GM21619 (cell line): ENCODE data around the gene CMTM4.
"Not testable (repeated sequence)": the region's sequence is repeated elsewhere in the genome, so short reads cannot be mapped to it uniquely, and the experiment has no call there.

Experiments
- ATAC-seq: cut with Tn5 transposase; IDR thresholded peaks from one replicate; pipeline ENCODE4 v1.9.1; 2021; ENCODE audit not compliant: unreplicated experiment

CMTM4 gene

DNA sequence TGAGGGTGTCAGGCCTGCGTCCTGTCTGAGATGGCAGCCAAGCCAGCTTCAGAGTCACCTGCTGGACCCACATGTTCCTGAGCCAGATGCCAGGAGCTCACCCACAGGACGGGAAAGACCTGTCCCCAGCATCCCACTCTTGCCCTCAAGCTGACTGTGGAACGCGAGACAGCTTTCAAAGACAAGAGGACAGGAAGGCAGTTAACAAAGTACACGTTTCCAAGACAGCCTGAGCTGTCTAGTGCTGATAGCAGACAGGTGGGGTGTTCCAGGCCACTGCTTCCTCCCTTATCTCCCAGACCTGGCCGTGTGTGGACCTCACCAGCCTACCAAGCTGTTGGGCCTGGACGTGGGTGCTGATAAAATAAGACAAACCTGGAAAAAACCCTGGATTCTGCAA, 78.8 kb downstream of the CMTM4 start:
- no peak for ATAC-seq

DNA sequence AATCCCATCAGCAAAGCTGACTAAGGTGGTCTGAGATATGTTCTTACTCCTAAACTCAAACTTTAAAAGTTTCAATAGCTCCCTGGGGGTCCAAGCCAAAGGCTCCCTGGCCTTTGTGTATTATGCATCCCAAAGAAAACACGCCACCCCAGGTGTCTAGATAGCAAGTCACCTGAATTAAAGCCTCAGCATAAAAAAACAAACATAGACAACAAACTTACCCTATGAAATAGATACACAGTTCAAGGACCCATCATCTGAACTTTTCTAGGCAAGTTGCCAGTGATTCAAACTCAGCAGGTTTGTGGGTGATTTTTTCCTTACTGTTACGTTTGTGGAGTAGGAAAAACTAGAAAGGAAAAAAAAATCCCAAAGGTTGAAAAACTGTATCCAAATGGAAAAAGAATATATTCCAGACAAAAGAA, 79.5 kb downstream of the CMTM4 start:
- no peak for ATAC-seq

DNA sequence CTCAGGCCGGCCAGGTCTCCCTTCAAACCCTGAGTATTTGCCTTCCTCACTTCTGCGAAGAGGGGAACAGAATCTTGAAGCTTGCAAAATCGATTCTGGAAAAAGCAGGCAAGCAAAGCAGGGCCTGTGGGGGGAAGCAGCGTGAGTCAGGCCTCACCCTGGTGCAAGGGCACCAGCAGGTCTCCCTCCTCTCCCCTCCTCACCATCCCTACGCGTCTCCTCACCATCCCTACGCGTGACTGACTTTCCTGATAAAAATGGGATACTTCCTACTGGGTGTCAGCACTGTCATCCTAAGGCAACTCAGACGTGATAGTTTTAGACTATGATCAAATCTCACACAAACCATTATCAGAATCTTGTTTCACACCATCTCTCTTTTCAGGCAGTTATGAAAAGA, 80.0 kb downstream of the CMTM4 start:
- ATAC-seq: no peak

DNA sequence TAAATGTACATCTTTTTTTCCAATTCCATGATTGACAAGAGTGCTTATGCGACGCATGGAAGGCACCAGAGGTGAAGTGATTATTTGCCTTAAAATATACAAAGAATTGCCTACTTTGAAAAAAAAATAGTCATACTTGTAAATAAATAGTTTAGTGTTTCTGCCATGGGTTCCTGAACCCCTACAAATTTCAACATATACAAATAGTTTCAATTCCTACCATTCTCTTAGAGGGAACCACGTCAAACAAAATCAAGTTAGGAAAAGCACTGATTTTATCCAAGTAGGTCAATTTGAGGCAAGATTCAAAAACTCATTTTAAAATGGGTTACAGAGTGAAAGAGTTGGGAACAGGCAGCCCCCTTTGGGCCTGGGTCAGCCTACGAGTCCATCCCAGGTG, 80.4 kb downstream of the CMTM4 start:
- ATAC-seq: no peak

DNA sequence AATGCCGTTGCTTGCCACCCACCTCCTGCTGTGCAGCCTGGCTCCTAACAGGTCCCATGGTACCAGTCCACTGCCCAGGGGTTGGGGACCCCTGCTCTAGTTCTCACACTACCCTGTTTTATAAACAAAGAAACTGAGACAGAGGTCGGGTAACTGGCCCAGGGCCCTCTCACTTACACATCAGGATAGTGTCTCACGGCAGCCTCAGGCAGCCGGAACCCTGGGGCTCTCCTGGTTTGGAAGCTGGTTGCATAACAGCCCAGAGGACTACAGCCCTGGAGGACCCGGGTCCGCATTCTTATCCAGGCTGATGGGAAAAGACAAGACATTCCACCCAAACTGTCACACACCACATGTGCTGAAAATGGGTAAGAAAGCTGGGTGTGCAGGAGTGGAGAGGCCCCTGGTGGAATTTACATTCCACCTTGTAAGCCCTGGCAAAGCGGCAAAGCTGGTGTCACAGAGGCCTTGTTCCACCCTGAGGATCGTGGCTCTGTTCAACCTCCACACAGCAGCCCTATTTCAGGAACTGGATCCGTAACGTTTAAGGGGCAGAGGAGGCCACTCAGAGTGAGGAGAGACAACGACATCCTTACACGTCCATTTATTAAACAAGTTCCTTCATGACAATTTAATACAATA, 82.3 kb downstream of the CMTM4 start:
- ATAC-seq: no peak

DNA sequence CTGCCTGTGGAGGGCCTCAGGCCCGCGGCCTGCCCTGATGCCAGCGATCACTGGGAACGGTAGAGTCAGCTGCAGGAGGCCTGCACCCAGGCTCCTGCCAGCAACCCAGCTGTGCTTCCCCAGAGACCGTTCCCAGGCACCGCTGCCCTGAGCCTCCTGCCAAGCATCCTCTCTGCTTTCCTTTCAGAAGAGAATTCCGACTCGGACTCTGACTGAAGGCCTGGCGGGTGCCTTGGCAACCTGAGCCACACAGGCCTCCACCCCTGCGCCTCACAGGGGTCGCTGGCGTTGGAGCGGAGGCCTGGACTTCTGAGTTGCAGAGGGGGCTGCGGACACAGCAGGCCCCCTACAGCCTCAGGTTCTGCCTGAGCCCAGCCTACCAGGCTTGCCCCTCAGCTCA, 84.1 kb downstream of the CMTM4 start:
- ATAC-seq: no peak

DNA sequence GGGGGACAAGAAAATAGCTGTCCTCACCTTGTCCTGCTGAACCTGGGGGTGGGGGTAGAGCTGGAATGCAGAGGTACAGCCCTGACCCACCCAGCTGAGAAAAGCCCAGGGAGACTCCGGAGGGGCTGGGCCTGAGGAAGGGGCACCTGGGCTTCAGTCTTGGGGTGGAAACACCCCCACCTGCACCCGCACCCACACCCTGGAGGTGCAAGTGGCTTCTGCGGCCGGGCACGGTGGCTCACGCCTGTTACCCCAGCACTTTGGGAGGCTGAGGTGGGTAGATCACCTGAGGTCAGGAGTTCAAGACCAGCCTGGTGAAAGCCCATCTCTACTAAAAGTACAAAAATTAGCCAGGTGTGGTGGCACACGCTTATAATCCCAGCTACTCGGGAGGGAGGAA, 84.6 kb downstream of the CMTM4 start:
- not testable (repeated sequence) for ATAC-seq

DNA sequence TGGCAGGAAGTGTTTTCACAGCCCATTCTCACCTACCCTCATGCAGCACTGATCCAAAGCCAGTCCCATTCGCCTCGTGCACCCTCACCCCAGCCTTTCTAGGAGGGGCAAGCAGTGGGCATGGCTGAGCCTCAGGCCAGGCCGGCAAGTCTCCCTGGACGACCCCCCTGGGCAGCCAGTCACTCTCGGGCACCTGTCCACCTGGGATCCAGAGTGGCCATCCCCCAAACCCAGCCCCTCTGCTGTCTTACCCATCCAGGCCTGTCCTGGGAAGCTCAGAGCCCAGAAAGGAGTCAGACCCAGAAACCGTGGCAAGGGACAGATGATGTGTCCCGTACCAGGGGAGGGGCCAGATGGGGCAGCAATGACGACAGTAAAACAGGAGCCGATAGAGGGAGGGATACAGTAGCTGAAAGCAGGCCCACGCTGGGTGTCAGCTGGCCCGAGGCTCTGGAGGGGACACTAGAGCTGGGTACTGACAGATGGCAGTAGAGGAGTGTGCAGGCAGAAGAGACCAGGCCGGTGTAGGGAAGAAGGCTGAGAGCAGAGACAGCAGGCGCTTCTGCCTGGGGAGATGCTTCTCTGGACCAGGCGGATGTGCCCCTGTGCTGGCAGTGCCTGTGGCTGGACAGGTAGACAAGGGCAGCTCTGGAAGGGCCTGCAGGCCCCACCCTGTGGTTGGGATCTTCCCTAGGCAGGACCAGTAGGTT, 86.3 kb downstream of the CMTM4 start:
- ATAC-seq: no peak

DNA sequence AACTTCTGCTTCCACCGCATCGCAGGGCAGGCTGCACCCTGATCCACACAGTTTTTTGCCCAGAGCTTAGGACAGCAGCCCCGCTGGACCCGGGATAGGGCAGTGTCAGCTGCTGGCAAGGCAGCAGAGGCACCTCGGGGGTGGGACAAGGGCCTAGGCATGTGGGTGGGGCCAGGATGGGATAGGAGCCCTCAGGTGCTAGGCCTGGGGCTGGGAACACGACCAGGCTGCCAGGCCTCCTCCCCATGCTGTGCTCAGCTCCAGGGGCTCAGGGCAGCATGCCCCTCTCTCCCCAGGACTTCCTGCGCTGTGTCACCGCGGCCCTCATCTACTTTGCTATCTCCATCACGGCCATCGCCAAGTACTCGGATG, 87.4 kb downstream of the CMTM4 start:
- no peak for ATAC-seq

DNA sequence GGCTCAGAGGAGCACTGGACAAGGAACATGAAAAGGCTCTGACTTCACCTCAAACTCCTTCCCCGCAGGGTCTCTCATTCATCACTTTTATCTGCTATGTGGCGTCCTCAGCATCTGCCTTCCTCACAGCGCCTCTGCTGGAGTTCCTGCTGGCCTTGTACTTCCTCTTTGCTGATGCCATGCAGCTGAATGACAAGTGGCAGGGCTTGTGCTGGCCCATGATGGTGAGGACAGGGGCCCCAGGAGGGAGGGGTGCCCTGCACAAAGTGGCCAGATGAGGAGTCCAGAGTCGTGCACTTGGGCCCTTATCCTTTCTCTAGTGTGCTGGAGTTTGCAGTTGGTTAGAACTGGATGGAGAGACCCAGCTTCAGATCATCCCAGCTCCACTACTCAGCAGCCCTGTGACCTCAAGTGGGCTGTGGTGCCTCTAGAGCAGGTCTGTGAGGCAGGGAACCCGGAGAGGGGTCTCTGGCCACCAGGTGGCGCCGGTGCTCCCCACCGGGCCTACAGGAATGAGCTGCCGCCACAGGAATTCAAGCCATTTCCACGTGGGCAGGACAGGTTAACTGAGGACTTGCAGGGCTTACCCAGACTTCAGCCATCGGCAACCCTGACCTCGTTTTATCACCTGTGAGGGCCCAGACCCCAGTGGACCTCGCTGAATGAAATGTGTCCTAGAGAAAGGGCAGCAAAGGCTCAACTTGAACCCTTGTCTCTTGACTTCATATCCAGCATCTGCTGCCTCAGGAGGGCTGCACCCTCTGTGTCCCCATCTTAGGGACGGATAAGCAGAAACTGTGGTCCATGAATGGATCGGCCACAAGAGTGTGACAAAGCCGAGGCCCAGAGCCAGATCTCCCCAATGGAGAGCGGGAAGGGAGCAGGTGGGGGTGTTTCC, 88.1 kb downstream of the CMTM4 start:
- ATAC-seq: no peak

DNA sequence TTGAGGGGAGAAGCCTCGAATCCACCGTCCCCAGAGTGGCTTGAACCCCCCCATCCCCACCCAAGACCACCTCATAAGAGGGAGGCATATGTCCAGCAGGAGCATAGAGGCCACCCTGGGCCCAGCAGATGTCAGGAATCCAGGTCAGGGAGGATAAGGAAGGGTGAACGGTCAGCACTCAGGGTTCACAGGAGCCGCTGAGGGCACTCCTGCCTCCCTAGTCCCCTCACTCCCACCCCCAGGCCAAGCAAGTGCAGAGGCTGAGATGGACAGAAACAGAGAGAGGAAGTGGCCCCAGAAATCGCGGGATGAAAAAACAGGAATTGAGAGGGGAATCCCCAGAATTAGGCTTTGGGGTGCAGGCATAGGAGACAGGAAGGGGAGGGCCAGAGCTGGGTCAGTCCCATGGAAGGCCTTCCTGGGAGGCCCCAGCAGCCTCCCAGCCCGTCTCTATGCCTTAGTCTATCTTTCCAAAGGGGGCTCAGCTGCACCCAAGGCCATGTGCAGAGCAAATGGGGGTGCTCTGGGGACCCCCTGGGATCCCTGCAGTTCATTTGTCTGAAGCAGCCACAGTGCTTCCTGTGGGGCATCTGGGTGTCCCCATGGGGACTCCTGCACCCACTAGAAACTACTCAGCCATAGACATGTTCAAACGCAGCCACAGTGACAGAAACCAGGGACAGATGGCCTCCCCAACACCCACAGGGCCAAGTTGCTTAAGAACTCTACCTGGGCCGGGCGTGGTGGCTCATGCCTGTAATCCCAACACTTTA, 90.4 kb downstream of the CMTM4 start:
- peak; percentile 65 for ATAC-seq

DNA sequence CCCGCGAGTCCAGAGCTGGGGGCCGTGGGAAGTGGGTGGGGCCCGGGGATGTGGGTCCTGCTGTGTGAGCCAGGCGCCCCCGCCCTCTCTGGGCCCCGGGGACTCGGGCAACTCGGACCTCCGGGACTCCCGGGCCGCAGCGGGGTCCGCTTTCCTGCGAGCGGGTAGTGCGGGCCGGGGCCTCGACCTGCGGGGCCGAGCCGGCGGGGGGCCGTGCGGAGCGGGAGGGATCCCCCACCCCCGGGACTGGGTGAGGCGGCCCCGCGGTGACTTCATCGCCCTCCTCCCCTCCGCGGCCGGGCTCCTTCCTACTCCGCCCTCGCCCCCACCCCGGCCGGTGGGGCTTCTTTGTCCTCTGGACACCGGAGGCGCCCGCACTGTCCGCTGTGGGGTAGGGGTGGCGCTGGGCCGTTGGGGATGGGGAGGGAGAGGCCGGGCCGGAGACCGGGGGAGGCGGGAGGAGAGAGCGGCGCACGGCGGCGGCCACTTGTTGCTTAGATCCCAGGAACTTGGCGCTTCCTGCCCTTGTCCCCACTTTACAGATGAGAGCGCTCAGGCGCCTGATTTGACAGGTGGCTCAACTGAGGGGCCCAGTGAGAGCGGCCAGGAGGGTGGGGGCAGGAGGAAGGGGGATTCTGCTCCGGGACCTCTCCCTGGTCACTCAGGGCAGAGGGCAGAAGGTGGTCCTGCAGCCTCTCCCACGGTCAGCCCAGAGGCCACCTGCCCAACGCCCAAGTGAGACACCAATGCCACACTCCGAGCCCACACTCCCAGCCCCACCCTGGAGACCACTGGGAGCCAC, 91.2 kb downstream of the CMTM4 start:
- ATAC-seq: peak; percentile 10

DNA sequence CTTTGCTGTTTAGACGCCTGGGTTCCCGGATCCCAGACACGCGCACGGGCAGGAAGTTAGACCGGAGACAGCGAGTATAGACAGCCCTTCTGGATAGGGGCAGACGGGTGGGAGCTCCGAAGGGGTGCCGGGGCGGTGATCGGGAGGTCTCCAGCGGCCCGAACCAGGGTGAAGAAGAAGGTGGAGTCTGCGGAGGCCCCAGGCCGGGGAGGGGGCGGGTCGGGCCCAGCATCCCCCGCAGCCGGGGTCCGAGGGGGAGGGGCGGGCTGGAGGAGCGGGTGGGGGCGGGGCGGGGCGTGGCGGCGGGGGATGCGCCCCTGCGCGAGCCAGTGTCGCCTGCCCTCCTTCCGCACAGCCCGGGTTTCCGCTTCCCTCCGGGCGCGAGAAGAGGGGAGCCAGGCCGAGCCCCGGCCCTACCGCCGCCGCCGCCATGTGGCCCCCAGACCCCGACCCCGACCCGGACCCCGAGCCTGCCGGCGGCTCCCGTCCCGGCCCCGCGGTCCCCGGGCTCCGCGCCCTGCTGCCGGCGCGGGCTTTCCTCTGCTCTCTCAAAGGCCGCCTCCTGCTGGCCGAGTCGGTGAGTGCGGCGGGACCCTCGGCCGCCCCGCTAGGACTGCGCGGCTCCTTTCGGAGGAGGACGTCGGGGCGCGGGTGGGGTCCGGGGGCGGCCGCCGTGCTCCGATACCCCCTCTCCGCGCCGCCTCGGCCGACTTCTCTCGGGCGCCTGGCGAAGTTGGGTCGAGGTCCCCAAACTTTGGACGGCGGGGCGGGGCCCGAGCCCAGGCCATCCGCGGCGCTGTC, 92.0 kb downstream of the CMTM4 start, which contains the start of gene CMTM3:
Gene CMTM3 (plus strand): TSS at position 329 of the 801 bp plus-strand sequence. CDS start 102 bp downstream, at position 431.
- ATAC-seq: peak; percentile 45

DNA sequence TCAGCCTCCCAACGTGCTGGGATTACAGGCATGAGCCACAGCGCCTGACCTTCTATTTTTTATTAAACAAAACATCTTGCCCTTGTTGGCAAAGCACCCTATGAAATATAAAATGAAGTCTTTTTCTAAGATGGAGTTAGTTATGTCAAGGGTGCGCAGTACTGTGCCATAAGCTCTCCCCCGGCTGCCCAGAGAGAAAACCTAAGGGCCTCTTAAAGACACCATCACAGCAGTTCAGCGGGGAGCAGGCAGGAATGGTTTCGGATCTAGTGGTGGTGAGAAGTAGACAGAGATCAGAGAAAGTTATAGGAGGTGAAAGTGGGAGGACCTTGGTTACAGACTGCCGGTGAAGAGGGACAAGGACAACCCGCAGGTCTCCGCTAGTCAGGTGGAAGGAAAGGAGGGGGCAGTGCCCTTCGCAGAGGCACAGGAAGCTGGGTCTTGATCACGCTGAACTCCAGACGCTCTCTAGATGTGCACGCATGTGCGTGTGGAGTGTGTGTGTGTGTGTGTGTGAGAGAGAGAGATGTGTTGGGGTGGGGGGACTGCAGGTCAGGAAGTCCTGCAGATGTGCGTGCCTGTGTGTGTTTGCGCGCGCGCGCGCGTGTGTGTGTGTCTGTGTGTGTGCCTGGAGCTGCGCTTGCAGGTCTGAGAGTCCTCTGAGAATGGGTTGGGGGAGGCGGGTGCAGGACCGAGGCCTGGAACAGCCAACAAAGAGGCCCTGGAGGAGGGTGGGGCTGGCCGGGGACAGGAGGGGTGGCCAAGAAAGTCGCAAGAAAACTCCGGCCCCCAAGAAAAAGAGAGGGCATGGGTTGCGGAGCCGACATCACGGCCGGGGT, 92.8 kb downstream of the CMTM4 start:
- no peak for ATAC-seq

DNA sequence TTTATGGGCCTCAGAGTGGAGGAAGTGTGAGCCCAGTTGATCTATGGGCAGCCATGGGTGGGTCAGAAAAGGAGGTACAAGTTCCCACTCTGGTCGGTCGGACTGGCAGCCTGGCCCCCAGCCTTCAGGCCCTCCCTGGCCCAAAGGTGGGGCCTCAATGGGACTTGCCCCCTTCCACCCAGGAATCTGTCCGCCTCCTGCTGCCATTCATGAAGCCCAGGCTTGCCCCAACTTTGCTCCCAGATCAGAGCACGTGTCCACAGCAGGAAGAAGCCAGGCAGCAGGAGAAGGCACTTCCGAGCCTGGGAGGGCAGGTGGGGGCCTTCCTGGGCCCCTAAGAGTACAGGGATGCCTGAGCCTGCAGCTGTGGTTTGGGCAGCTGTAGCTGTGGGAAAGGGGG, 95.1 kb downstream of the CMTM4 start:
- ATAC-seq: no peak

DNA sequence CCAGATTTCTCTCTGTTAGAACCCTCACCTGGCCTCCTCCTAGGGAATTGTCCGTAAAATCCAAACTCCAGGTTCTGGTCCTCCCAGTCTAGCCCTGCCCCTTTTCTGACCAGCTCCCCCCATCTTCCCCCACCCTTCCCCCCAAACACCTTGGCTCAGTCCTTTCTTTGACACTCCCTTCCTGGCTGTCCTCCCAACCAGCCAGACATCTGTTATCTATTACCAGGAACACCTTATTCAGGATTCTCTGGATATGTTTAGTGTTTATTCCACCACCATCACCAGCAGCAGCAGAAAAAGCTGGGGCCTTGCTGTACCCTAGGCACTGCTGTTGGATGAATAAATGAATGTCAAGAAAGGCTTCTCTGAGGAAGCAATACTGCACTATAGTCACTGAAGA, 96.1 kb downstream of the CMTM4 start:
- ATAC-seq: no peak

DNA sequence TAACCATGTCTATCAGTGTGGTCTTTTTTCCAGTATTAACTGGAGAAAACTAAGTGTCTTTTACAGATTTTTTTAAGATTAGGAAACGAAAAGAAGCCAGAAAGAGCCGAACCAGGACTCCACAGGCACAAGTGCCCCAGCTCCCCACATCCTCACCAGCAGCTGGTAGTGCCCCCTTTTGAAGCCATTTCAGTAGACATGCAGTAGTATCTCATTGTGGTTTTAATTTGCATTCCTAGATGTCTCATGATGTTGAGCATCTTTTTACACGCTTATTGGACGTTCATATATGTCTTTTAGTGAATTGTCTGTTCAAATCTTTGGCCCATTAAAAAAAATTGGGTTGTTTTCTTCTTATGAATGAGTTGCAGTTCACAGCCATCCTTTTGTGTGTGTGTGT, 96.8 kb downstream of the CMTM4 start:
- no peak for ATAC-seq

DNA sequence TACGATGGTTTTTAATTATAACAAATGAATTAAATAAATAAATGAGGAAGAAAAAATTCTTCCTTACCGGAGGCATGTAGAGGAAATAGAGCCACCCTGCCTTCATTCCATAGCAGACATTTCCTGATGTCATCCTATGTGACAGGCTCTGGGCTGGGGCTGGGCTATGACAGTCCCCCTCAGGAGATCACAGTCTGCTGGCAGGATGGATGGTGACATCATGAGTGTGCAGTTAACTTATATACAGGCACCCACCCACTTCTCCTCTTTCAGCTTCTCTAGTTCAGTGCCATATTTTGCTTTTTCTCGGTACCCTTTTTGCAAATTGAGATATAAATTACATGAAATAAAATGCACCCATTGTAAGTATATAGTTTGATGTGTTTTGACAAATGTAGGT, 98.4 kb downstream of the CMTM4 start:
- no peak for ATAC-seq
